ENCODE results near the gene E2F4. TPM values are rescaled to one million over a fixed set of nuclear protein-coding genes. Genes with fewer than 3 reads are reported as not detected.

E2F4 gene
- total and polyA plus RNA-seq, 2 of the 8 experiments (the other 6 are each of a cell fraction or from before 2014, with no cell fraction given) = 79.9 to 157 TPM

GRCh38 chr16:67169011-67169451, 22.9 kb upstream of the E2F4 start:
- no peak overlapping the region for H4K91ac ChIP-seq (replicated peaks; ENCODE audit: insufficient read length, low read length)
- peaks cover 0 to 38% (median 30%) of the 10 kb centered on the region in 4 experiments; a peak in 6 of 7 replicates for H3K4me1 ChIP-seq (replicated peaks in 1 of 4; ENCODE audit: control insufficient read depth in 3 of 4, insufficient read depth in 4 of 4, low read length in 3 of 4)
- no peak overlapping the region for H4K8ac ChIP-seq (ENCODE audit: extremely low read depth, insufficient read depth, low read length)
- H3K79me1 ChIP-seq (ENCODE audit: low read depth, low read length) = peaks cover 2% of the 10 kb centered on the region; the same call in 1 of the 2 replicates
- peak overlapping the region; percentile 17 to 65 (median 50); a peak in 7 of 8 replicates for H3K4me3 ChIP-seq (ENCODE audit: extremely low read depth in 1 of 4, insufficient read depth in 2 of 4, low read depth in 3 of 4, low read length in 4 of 4)
- DNase-seq (ENCODE audit: low read depth in 1 of 2, low spot score in 2 of 2) (no peak), FAIRE-seq (no peak)
- no peak overlapping the region for H2AFZ ChIP-seq (ENCODE audit: low read length)
- peak overlapping the region; percentile 79 to 89 for H3K4me2 ChIP-seq (ENCODE audit: insufficient read depth in 1 of 2, low read depth in 2 of 2, low read length in 2 of 2)
- no peak overlapping the region for H3K56ac ChIP-seq (replicated peaks; ENCODE audit: insufficient read length, low read depth, low read length)
- no peak overlapping the region for H3K14ac ChIP-seq (ENCODE audit: insufficient read length)
- H4K20me1 ChIP-seq (replicated peaks in 1 of 2; ENCODE audit: control insufficient read depth in 1 of 2, insufficient read depth in 2 of 2, low read length in 2 of 2) = peaks cover 2 to 19% of the 10 kb centered on the region in 2 experiments
- ChIA-PET POLR2A (ENCODE audit: partially characterized antibody) (interaction anchor here (1.4 to 2.7 kb wide), 2 partner anchors 8 to 20 kb away, joined by 4 to 11 read pairs; partner anchors contain the start of genes FBXL8 and TRADD), CTCF (ENCODE audit: partially characterized antibody) (interaction anchor here (0.8 to 19.3 kb wide), 26 partner anchors 8 to 256 kb away, joined by 3 to 291 read pairs (median 4); partner anchors contain the start of genes B3GNT9, CES3, ELMO3 and EXOC3L1)
- H3K27me3 ChIP-seq (replicated peaks in 1 of 4; ENCODE audit: control insufficient read depth in 3 of 4, extremely low read depth in 1 of 4, insufficient read depth in 3 of 4, low read length in 3 of 4) = peaks cover 80 to 97% (median 95%) of the 10 kb centered on the region in 4 experiments
- 0 out of 2 replicates have a peak overlapping the region, but pooled peaks have one; percentile 71 for H2BK12ac ChIP-seq (ENCODE audit: low read depth, low read length)
- WGBS, 2 experiments (ENCODE audit: extremely low coverage in 1 of 2, insufficient coverage in 1 of 2, insufficient read length in 1 of 2, insufficient replicate concordance in 2 of 2, low coverage in 1 of 2, low lambda C conversion rate in 2 of 2, missing lambda C conversion rate in 1 of 2) = 19% methylated on average over 9 of the region's 9 CpGs; no CpG with 5 or more reads in 1 of the 2 experiments
- H3K9ac ChIP-seq (replicated peaks in 1 of 4; ENCODE audit: extremely low read depth in 1 of 4, low read depth in 3 of 4, low read length in 3 of 4) = no peak overlapping the region
- H3K27ac ChIP-seq (ENCODE audit: low read depth, low read length) = no peak overlapping the region
- no peak overlapping the region for H2BK5ac ChIP-seq (ENCODE audit: low read depth, low read length)
- H3K23me2 ChIP-seq (ENCODE audit: low read depth, low read length) = peaks cover 16% of the 10 kb centered on the region
- 0 out of 2 replicates have a peak overlapping the region, but pooled peaks have one; percentile 44 for H3K18ac ChIP-seq (ENCODE audit: extremely low read depth, low read length)
- no peak overlapping the region for H3K23ac ChIP-seq (ENCODE audit: insufficient read length)
- H3K36me3 ChIP-seq (ENCODE audit: control insufficient read depth in 2 of 4, insufficient read depth in 4 of 4, low read length in 3 of 4) = peaks cover 0 to 4% (median 0%) of the 10 kb centered on the region in 4 experiments; a peak in 1 of 8 replicates
- no peaks in the 10 kb centered on the region for H3K79me2 ChIP-seq (ENCODE audit: control insufficient read depth in 1 of 2, insufficient read depth in 2 of 2, low read length in 2 of 2)
- no peak overlapping the region for H2BK120ac ChIP-seq (replicated peaks; ENCODE audit: low read depth, low read length)
- no peaks in the 10 kb centered on the region for H3K9me3 ChIP-seq (ENCODE audit: insufficient read depth in 2 of 2, low read depth in 1 of 2, low read length in 1 of 2)
- no peak overlapping the region for H3K4ac ChIP-seq (replicated peaks; ENCODE audit: insufficient read length, low read depth, low read length)
- H2BK20ac ChIP-seq (ENCODE audit: low read length) = no peak overlapping the region
- H2BK15ac ChIP-seq (ENCODE audit: low read length) = 0 out of 2 replicates have a peak overlapping the region, but pooled peaks have one; percentile 31
- H2AK5ac ChIP-seq (ENCODE audit: low read depth, low read length) = no peak overlapping the region
- no peak overlapping the region for H4K5ac ChIP-seq (ENCODE audit: insufficient read length, low read depth, low read length)
- peak; percentile 11 for TF ChIP-seq RNF2 (IDR thresholded peaks at IDR 0.05; ENCODE audit: borderline replicate concordance, low read depth, low read length, missing control alignments, poor library complexity, severe bottlenecking)
- TF ChIP-seq FOSL1 (IDR thresholded peaks at IDR 0.05; ENCODE audit: insufficient read depth, low read depth, low read length) = no peak
